SIG-M5 treated with dmso at 0.1 percent for 504 hours (cell line): ENCODE measurements around the gene LRP4.

Experiments used
- DNase-seq: peaks from one replicate; lab custom pipeline; 2025; ENCODE audit not compliant: unreplicated experiment; lab: John Stamatoyannopoulos, UW

LRP4 gene

DNA sequence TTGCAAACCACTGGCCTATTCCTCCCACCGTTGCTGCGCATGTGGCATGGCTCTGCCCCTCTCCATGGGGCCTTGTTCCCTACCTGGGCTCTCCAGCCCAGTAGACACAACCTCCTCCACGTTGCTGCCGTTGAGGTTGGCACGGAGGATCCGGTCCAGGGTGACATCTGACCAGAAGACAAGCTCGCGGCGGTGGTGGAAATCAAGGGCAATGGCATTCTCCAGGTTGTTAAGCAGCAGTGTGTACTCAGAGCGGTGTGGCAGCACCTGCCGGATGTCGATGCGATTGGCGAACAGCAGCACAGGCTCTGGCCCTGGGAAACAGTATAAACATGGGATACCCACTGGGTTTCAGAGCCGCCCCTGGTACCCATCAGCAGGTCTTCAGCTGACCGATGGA is 23.8 kb downstream of the LRP4 start:
- no peak for DNase-seq

DNA sequence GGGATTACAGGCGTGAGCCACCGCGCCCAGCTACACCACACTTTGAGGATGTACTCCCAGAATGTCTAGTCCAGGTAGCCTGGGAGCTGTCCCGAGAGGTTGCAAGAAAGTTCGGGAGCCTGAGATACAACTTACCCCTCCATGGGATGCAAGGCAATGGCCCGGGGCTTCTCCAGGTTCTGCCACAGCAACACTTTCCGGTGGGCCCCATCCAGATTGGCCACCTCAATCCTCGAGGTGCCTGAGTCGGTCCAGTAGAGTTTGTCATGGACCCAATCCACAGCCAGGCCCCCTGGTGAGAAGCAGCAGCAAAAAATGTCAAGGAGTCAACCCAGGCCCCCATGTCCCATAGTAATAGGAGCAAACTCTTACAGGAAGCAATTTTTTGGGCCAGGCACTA is 25.5 kb downstream of the LRP4 start:
- no peak for DNase-seq

DNA sequence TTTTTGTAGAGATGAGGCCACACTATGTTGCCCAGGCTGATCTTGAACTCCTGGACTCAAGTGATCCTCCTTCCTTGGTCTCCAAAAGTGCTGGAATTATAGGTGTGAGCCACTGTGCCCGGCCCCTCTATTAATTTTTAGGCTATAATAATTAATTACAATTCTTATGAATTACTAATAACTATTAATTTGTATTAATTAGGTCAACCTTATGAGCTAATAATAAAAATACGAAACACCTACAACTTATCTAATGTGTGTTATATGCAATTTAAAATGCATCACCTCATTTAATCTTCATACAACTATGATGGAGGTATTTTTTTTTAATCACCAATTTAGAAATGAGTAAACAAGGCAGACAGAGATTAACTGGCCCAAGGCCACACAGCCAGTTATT is 26.2 kb downstream of the LRP4 start:
- no peak for DNase-seq

DNA sequence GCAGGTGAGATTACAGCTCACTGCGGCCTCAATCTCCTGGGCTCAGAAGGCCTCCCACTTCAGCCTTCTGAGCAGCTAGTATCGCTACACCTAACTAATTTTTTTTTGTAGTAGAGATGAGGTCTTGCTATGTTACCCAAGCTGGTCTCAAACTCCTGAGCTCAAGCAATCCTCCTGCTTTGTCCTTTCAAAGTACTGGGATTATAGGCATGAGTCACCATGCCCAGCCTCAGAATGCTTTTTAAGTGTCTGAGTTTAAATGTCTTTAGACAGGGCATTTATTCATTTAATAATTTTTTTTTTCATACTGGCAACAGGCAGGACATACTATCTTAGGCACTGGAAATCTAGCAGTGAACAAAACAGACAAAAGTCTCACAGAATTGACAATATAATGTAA is 27.7 kb downstream of the LRP4 start:
- no peak for DNase-seq

DNA sequence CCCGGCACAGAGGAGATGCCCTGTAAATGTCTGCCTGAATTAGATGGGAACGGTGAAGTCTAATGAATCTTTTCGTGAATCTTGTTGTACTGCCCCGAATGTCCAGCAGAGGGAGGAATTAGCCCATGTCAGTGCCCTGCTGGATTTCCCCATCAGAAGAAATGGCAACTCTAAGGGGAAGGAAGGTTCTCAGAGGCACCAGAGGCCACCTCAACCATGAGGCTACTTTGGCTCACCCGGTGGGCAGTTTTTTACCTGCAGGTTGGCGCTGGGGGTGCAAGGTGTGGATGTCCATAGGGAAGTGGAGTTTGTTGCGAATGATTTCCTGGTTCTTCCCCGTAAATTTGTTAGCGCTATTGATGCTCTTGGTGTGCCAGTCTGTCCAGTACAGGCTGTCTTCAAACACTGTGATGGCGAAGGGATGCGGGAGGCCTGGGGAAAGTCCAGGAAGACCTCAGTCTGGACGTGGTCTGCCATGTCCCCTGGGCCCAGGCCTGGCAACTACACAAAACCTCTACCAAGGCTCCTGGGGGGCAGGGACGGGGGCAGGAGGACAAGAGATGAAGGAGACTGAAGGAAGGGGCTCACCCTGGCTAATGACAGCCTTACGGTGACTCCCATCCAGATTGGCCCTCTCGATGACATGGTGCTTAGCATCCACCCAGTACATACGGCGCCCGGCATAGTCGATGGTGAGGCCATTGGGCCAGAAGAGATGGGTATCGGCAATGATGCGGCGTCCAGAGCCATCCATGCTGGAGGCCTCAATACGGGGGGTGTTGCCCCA is 28.5 kb downstream of the LRP4 start:
- peak; percentile 79 for DNase-seq

DNA sequence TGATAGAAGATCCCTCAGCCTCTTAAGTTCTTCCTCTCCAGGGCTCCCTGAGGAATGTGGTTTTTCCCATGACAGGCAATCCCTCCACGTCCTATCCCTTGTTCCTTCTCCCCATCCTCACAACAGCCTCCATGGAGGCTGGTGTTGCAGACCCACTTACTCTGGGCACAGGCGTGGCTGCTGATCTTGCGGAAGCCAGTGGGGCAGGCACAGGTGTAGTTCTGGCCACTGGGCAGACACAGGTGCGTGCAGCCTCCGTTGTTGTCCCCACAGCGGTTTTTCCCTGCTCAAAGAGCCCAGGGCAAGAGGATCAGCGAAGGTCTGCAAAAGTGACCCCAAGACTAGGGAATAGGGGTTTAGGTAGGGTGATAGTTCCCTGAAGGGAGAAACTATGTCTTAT is 29.1 kb downstream of the LRP4 start:
- DNase-seq: no peak

DNA sequence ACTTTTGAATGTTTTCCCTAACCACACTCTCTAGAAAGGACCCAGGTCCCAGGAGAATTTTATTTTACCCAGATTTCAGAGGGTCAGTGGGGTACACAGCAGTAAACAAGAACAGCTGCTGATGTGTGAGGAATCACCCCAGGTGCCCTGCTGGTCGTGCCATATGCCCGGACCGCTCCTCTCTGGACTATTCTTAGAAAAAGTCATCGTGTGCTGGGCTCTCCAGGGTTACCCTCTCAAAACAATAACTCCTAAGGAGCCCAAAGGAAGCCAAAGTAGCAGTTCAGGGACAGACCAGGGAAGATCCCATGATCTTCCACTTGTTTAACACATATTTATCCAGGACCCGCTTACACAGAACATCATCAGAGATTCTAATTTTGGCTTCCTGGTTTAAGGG is 29.7 kb downstream of the LRP4 start:
- DNase-seq: no peak

DNA sequence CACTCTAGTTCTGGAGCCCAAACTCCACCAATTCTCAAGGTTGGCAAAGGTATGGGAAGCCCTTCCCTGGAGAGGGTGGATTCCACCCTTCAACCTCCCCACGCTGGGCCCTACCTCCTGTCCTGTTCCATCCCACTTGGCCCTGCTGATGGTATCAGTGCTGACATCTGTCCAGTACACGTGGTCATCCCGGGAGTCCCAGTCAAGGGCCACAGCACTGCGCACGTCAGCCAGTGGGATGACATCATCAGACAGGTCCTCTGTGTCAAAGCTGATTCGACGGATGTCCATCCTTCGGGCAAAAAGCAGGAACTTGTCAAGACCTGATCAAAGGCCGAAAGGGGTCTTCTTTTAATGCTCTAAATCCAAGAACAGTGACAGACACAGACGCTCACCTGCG is 32.1 kb downstream of the LRP4 start:
- DNase-seq: no peak

DNA sequence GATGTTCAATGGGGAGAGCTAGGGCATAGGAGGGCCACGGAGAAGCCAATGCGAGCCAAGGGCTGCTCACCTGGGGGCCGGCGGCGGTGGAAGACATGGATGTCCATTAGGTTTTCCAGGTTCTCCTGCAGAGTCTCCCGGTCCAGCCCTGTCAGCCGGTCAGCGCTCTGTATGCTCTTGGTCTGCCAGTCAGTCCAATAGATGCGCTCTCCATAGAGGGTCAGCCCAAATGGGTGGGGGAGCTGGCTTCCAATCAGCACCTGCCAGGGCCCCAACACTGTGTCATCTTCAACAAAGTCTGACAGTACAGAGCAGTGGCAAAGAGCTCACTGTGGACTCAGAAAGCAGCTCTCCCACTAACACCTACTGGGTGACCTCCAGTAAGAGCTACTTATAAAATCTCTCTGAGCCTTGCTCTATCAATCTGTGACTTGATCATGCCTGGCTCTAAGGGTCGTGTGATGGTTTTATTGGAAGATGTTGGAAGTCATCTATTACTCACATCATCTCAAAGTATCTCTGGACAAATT is 39.2 kb downstream of the LRP4 start:
- DNase-seq: no peak

DNA sequence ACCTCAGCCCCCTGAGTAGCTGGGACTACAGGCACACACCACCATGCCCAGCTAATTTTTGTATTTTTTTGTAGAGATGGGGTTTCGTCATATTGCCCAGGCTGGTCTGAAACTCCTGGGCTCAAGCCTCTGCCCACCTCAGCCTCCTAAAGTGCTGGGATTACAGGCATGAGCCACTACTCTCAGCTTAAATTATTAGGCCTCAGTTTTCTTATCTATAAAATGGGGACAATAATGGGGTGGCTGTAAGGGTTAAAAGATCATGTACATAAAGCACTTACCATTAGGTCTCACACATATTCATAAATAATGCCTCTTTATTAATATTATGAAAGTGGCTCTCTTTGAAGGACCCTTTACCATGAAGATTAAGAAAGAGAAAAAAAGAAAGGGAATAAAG is 40.8 kb downstream of the LRP4 start:
- no peak for DNase-seq

DNA sequence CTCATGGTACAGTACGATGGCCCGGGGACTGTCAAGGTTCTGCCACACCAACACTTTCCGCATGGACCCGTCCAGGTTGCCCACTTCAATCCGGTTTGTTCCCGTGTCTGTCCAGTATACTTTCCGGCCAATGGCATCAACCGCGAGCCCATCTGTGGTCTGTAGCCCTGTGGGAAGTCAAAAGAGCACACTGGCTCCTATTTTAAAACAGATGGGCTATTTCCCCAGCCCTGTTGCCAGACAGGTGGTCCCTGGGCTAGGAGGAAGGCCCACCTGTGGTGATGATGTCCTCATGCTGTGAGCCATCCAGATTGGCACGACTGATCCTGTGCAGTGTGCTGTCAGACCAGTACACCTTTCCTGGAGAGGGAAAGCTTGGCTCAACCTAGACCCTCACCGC is 41.9 kb downstream of the LRP4 start:
- DNase-seq: no peak

DNA sequence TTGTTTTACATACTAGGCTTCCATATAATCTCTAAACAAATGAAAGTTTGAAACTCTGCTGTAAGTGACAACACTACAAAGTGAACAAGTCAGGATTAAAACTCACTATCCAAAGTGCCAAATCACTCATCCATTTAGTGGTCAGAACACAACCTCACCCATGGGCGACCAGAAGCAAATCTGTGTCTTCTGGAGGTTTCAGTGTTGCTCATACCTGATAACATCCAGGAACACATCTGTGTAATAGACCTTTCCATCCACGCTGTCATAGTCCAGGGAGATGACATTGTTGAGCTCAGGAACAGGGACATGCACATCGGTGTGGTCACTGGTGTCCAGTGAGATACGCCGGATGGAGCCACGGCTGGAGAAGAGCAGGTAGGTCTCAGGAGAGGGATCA is 43.8 kb downstream of the LRP4 start:
- DNase-seq: no peak

DNA sequence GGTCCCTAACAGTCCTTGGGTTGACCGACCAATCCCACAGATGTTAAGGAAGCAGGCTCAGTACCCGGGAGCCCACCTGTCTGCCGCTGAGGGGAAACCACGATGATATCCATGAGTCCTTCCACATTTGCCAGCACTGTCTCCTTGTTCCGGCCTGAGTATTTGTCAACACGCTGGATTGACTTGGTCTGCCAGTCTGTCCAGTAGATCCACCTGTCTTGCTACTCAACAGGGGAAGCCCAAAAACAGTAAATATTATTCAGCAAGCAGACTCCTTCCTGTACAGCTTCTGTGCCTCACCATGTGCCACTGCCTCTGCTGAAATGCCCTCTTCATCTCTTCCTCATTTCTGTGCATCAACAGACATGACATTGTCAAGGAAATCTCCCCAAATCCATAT is 49.4 kb downstream of the LRP4 start:
- no peak for DNase-seq

DNA sequence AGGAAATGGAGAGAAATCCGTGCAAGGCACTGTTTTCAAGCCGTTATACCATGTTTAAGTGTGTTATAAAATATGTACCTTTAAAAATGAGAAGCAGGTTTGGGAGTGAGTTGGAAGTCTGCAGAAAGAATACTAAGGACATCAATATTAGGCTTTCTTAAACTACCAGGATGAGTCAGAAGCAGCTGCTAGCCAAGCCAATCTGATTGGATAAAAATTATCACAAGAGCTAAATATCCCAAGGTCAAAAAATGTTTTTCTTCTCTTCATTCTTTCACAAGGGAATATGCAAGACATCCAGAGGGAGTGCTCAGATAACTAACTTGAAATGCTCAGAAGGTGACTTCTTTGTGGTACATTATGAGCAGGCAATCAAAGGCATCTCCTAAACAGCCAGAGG is 53.0 kb downstream of the LRP4 start:
- DNase-seq: no peak

DNA sequence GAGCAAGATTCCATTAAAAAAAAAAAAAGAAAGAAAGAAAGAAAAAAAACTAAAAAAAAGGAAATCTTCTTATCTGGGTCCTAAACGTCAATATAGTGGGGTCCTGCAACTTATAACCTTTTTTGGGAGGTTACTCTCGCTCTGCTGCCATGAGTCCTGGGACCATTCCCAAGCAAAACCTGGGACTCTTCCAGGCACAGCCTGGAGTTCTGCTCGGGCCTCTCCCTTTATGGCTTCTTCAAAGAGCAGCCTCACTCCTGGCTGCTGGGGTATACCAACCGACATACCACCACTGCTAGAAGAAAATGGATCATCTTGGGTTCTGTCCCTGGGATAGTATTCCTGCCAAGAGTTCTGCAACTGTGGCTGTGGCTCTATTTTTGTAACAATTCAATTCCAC is 58.1 kb downstream of the LRP4 start:
- DNase-seq: no peak

DNA sequence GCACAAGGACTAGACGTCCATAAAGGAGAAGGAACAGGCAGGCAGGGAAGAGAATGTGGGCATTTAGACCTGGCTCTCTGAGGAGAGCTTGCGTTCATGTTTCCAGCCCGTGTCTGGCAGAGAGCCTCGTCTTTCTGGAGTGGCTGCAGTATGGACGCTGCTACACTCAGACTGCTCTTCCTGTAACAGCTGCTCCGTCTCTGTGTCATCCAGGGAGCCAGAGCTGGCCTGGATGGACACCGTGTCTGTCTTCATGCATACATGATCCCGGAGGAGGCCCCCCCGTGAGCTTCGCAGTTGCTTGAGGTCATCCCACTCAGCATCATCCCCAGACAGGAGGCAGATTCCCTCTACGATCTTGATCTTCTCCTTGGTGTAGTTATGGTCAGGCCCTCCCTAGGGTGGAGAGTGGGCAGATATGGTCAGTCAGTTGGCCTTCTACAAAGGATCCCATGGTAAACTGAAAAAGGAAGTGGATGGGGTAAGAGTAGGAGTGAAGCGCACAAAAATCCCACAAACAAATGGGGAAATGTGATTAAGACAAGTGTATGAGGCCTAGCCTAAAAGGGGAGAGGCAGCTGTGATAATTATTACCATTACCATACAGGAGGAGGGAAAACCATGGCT is 59.3 kb downstream of the LRP4 start:
- DNase-seq: no peak

DNA sequence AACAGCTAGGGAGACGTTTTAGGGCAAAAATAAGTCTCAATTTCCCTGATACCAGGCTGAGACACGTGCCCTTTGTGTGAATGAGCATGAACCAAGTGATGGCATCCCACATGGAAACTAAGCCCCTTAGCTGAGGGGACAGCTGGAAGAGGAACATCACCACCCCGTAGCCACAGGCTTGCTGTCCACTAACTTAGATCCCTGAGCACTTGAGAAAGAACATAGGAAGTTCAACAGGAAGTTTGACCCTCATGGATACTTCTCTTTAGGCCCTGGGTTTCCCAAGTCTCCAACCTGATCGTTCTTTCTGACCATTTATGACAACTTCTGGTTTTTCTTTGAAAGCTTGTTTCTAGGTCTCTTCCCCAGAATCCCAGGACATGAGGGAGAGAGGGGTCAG is 60.7 kb downstream of the LRP4 start:
- no peak for DNase-seq

DNA sequence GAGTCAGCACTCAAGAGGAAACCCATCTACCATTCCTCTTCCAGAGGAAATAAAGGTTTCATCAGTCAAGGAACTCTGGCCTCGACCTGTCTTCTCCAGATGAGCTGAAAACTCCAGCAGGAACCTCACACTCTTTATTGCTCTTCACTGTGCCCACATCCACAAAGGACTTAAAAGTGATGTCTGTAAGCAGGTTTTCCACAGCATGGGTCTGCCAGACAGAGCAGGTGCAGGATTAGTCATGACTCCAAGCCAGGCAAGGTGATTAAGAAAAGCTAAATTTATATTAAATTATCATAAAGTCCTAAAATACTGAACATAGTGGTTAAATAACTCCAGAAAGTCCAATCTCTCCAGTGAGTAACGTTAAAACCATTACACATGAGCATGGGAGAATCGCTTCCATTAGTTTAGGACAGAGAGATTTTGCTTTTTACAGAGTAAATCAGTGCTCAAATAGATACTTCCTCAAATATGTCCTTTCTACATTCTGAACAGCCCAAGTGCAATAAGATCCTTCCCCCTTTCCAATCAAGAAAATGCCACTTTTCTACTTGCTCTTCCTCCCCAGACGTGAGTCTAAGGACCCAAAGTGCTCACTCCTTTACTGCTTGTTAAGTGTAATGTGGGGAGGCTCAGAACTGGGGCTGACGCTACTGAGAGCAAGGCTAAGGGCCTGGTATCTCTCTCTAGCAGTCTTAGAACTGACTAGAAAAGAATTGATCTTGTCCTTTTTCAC is 61.6 kb downstream of the LRP4 start:
- peak; percentile 46 for DNase-seq

DNA sequence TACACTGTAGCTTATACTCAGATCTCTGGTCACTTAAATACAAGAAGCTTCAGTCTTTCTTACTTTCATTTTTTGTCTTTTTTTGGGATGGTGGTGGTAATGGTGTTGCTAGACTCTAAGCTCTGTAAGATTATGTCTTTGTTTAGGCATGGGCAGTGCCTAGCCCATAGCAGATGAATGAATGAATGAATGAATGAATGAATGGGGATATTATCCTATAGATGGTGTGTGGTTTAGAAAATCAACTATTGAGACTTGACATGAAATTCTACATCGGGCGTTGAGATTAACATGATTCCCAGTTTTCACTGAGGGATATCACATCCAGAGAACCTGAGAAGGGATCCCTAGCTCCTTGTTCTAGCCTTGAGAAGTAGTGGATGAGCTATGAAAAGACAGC is 62.5 kb downstream of the LRP4 start:
- DNase-seq: no peak

DNA sequence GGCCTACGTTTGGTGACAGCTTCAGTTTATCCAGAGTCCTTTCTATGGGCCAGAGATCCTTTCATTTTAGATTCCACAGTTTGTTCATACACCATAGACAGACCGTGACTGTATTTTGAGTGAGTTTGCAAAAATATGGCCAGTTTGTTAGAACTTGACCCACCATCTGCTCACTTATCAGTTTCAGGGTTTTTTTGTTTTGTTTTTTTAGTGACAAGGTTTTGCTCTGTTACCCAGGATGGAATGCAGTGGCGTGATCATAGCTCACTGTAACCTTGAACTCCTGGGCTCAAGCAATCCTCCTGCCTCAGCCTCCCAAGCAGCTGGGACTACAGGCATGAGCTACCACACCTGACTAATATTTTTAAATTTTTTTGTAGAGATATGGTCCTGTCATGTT is 63.2 kb downstream of the LRP4 start:
- DNase-seq: no peak

DNA sequence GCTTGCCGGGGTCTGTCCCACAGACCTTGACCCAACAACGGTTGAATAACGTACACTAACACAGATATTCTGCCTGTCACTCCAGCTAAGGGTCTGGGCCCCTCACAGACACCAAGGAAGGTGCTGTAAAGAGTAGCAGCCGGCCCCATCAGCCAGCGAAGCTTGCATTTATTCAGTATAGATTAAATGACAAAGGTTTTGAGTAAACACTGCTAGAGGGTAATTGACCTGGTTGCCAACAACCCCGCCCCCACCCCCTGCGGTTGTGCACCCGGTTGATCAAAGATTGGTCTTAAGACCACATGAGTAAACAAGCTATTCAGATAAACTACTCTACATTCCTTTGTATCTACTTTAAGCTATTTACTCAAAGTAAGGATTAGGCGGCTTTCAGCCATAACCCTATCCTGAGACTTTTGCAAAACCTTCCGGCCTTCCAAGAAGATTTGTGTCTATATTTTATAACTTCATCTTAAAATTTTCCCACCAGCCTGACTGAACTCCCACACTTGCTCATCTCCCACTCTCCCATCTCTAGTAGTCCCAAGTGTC is 67.4 kb downstream of the LRP4 start:
- no peak for DNase-seq

DNA sequence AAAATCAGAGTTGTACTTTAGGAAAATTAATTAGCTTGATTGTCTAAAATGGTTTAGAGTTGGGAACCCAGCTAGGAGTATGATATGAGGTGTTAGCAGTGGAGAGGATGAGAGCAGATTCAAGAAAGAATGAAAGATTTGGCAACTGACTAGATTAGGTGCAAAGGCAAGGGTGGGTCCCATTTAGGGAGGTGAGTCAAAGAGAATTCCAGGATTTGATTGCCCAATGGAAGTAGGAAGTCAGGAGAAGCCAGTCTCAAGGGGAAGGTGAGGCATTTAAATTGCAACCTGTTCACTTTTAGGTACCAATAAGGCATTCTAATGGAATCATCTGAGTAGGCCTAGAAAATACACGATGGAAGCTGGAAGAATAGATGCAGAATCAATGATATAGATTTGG is 68.7 kb downstream of the LRP4 start:
- no peak for DNase-seq
